ENCODE results near the gene SRCIN1.

The SRCIN1 gene

GRCh38 chr17:38549285-38549684 lies 56.5 kb downstream of the SRCIN1 start:
- no peak for TF ChIP-seq CTCF (IDR thresholded peaks at IDR 0.05; ENCODE audit: insufficient read depth, missing control alignments)
- no peak for FAIRE-seq
- no peak for DNase-seq (ENCODE audit: insufficient read length, low spot score)

GRCh38 chr17:38547444-38547843 lies 58.3 kb downstream of the SRCIN1 start:
- DNase-seq (ENCODE audit: insufficient read length, low spot score) (no peak), FAIRE-seq (no peak)
- TF ChIP-seq CTCF (IDR thresholded peaks at IDR 0.05; ENCODE audit: insufficient read depth, missing control alignments): no peak

GRCh38 chr17:38546396-38546795 lies 59.4 kb downstream of the SRCIN1 start:
- FAIRE-seq (no peak), DNase-seq (ENCODE audit: insufficient read length, low spot score) (no peak)
- TF ChIP-seq CTCF (IDR thresholded peaks at IDR 0.05; ENCODE audit: insufficient read depth, missing control alignments): no peak

GRCh38 chr17:38545531-38546225 lies 60.1 kb downstream of the SRCIN1 start:
- DNase-seq (ENCODE audit: insufficient read length, low spot score) (no peak), FAIRE-seq (no peak)
- no peak for TF ChIP-seq CTCF (IDR thresholded peaks at IDR 0.05; ENCODE audit: insufficient read depth, missing control alignments)

- DNase-seq (ENCODE audit: insufficient read length, low spot score) (no peak), FAIRE-seq (no peak)
- TF ChIP-seq CTCF (IDR thresholded peaks at IDR 0.05; ENCODE audit: insufficient read depth, missing control alignments): no peak
Measured at GRCh38 chr17:38544839-38545209, 60.9 kb downstream of the SRCIN1 start.

- FAIRE-seq (no peak), DNase-seq (ENCODE audit: insufficient read length, low spot score) (no peak)
- no peak for TF ChIP-seq CTCF (IDR thresholded peaks at IDR 0.05; ENCODE audit: insufficient read depth, missing control alignments)
Measured at GRCh38 chr17:38544175-38544838, 61.4 kb downstream of the SRCIN1 start.
